ENCODE results near the gene AMN1.
A peak's percentile ranks its signal among the peaks of the same experiment; 100 is the strongest.
"Not testable (repeated sequence)": the region's sequence is repeated elsewhere in the genome, so short reads cannot be mapped to it uniquely, and the experiment has no call there.

AMN1 gene

GRCh38 chr12:31685801-31686200 lies 43.0 kb downstream of the AMN1 start:
- no peak for DNase-seq

GRCh38 chr12:31682136-31682962 lies 46.5 kb downstream of the AMN1 start:
- peak in 3 of 56 donors; percentile 2 to 8 (median 2) for DNase-seq

DNA sequence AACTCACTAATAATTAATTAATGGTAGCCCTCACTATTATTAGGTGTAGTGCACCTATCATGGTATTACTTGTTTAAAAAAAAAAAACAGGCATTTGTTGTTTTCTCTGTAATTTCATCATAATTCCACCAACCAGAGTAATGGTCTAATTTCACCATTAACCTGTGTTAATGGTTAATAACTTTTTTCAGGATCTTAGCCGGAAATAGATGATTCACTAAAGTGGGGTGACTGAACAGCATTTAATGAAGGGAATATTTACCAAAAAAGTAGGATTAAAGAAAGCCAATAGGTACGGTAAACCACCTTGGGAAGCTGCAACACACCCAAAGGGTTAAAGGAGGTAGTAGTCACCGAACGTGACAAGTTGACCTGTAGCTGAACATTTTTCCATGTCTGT lies 56.3 kb downstream of the AMN1 start:
- no peak for DNase-seq

GRCh38 chr12:31669582-31669981 lies 59.2 kb downstream of the AMN1 start:
- DNase-seq, result not testable (repeated sequence)

- no peak for DNase-seq
These were observed 59.8 kb downstream of the AMN1 start for GRCh38 chr12:31669020-31669419.

GRCh38 chr12:31664038-31664437 lies 64.8 kb downstream of the AMN1 start:
- no peak for DNase-seq

DNA sequence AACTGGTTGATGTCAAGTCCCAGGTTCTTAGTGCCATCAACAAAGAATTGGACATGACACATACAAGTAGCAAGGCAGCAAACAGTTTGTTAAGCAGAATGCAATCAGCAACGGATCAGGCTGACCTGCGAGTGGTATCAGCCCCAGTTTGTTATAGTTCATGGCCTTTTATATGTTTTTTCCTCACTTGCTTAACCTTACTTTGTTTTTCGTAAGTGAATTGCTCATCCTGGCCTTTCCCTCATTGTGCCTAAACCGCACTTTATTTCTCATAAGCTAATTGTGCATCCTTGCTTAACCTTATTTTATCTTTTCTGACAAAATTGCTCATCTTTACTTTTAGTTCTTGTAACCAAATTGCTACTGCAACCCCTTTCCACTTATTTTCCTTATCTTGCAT lies 65.2 kb downstream of the AMN1 start:
- no peak for DNase-seq

- DNase-seq, result no peak
These were observed 66.5 kb downstream of the AMN1 start for GRCh38 chr12:31662176-31662849.

- DNase-seq, result peak; percentile 51 to 98 (median 83)
These were observed 69.5 kb downstream of the AMN1 start, which contains the start of gene ETFBKMT for GRCh38 chr12:31659087-31659942. TSS of gene ETFBKMT (plus strand) at chr12:31659688. CDS start at chr12:31661954, 2,266 bp downstream.

DNA sequence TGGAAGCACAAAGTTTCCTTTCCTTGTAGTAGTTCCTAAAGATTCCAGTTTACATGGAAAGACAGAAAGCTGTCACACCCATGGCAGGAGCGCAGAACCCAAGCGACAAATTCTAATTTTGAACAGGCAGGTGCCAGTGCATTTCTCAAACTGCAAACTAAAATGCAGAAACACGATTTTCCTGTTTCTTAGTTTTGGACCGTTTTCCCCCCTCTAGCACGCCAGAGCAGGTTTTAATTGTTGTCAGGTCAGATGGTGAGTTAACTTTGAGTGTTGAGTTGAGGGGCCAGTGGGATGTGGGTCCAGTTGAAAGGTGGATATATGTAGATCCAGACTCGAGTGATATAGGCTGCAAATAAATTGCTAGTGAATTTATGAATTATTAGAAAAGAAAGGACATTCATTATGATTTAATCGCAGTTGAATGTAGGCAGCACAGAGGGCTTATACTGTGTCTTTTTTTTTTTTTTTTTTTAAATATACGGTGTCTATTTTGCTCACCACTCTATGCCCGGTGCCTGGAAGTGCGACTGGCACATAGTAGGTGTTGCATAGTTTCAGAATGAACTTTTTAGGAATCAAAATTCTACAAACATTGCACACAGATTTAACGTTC lies 70.2 kb downstream of the AMN1 start:
- no peak for DNase-seq

GRCh38 chr12:31655792-31656191 lies 73.0 kb downstream of the AMN1 start:
- DNase-seq, result no peak

- no peak for DNase-seq
These were observed 73.6 kb downstream of the AMN1 start for GRCh38 chr12:31655208-31655607.

DNA sequence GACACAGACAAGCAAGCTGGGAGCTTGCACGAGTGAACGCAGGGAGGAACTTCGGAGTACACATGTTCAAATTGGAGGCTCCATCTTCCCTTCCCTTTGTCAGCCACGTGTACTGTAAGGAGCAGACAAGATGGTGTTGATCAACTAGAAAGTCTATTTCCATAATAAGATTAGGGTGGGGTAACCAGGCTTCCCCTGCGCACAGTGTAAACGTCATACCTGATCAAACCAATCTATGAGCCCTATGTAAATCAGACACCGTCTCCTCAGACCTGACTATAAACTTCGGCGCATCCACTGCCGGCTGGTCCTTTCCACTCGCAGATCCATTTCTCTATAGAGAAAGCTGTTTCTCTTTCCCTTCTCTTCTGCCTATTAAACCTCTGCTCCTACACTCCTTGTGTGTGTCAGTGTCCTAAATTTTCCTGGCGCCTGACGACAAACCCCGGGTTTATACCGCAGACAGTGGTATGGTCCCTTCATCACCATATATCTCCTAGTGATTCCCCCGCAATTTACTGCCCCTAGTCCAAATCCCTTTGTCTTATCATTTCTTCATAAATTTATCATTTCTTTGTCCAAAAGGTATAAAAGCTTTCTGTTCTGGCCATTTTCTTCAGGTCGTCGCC lies 76.8 kb downstream of the AMN1 start:
- DNase-seq, result no peak

GRCh38 chr12:31650918-31651317 lies 77.9 kb downstream of the AMN1 start:
- no peak for DNase-seq

- DNase-seq, result no peak
These were observed 81.7 kb downstream of the AMN1 start for GRCh38 chr12:31647086-31647491.

- peak in 2 of 56 donors; percentile 10 to 11 for DNase-seq
These were observed 82.9 kb downstream of the AMN1 start for GRCh38 chr12:31645924-31646323.

DNA sequence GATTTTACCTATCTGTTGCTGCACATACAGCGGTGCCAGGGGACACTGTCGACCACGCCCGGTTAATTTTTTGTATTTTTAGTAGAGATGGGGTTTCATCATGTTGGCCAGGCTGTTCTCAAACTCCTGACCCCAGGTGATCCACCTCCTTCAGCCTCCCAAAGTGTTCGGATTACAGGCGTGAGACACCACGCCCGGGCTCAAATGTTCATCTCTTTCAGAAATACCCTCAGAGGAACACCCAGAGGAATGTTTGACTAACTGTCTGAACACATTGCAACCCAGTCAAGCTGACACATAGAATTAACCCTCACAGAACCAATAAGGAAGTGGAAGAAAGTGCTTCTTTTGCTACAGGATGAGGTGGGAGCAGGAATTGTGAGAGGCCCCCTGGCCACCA lies 84.3 kb downstream of the AMN1 start:
- DNase-seq, result no peak

- no peak for DNase-seq
These were observed 87.2 kb downstream of the AMN1 start for GRCh38 chr12:31641509-31642090.

DNA sequence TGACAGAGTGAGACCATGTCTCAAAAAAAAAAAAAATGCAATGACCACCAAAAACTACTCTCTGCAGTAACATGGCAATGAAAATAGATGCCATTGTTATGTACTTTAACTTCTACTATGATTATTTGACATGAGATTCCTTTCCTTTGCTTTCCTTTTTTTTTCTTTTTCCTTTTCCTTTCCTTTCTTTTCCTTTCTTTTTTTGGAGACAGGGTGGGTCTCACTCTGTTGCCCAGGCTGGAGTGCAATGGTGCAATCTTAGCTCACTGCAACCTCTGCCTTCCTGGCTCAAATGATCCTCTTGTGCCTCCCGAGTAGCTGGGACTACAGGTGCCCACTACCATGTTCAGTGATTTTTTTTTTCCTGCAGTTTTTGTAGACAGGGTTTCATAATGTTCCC lies 94.2 kb downstream of the AMN1 start:
- no peak for DNase-seq

GRCh38 chr12:31633464-31633863 lies 95.4 kb downstream of the AMN1 start:
- no peak for DNase-seq
